Astrocyte of the hippocampus (primary cell): ENCODE results near the gene CFAP20DC.
"Not testable (repeated sequence)": the region's sequence is repeated elsewhere in the genome, so short reads cannot be mapped to it uniquely, and the experiment has no call there.

Source experiments
- DNase-seq: peaks from one replicate; pipeline ENCODE4 v3.0.0; 2011; ENCODE audit warnings: low read depth, low spot score

The CFAP20DC gene

DNA sequence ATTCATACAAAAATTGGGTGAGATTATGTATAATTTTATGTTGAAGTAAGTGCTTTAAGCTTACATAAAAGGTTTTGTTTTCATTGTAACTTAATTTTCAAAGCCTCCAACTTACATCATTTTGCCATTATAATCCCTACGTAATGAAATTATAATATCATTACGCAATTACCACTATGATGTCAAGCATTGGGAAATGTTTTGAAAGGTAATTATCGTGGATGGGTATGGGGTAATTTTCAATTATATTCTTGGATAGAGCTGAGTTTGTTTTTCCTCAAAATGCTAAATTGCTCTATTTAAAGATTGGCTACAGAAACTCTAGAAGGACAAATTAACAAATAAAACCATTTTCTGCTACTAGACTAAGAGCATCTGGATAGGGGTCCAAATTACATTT lies 303.1 kb downstream of the CFAP20DC start:
- DNase-seq = no peak

DNA sequence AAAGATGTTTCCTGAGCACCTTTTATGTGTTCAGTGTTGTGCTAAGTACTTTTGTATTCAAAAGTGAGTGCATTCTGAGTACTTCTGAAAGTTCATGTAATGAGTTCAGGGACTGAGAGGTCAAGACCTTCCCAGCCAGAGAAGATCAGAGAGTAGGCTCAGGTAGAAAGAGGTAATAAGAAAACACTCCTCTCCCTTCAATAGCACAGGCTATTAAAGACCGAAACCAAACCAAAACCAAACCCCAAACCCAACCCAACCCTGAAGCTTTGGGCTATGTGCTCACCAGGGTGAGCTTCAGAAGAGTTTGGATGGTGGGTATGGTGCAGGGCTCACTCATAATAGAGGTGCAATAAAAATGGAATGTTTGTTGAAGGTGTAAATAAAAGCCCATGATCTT lies 306.5 kb downstream of the CFAP20DC start:
- no peak for DNase-seq

DNA sequence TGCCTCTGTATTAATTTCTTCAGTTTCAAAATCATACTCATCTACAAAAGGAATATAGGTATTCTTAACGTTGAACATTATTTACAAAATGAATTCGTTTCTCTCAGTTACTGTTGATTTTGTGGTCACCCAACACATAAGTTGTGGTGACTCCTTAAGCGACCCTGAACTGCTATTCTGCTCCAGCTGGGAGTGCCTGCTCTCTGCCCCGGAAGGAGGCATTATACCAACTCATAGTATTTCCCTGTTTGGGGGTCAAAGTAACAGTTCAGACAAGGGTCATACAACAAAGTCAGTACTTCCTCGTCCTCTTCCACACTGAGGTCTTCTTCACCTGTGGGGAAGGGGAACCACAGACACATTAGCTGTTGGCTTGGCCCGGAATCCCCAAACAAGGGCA lies 307.6 kb downstream of the CFAP20DC start:
- no peak for DNase-seq

DNA sequence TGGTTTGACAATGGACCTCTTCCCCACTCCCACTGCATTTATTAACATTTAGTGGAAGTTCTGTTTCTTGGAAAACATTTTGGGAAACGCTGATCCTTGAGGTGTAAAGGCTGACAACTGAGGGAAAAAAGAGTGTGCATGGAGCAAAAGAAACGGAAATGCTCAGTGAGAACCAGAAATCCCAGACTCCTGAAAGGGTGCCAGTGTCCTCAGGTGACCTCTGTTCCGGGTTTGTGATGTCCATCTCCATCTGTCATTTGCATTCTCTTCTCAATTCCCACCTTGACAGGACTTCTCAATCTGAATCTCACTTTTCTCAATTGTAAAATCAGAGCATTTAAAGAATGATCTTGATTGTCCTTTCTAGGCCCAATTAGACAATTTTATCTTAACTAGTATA lies 312.2 kb downstream of the CFAP20DC start:
- no peak for DNase-seq

DNA sequence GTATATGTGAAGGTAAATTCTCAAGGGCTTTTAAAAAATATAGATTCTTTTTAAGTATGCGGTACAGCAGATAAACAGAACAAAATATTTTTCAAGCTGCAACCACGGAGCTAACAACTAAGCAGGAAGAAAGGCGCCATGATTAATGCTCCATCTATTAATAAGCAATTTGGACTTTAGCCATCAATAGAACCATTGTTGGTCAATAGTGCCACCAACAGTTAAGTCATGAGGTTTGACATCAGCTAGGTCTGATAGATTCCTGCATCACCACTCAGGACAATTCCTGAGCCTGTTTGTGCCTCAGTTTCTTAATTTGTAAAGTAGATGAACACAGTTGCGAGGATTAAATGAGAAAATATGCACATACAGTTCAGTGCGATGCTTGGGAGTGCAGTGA lies 318.2 kb downstream of the CFAP20DC start:
- DNase-seq = no peak

DNA sequence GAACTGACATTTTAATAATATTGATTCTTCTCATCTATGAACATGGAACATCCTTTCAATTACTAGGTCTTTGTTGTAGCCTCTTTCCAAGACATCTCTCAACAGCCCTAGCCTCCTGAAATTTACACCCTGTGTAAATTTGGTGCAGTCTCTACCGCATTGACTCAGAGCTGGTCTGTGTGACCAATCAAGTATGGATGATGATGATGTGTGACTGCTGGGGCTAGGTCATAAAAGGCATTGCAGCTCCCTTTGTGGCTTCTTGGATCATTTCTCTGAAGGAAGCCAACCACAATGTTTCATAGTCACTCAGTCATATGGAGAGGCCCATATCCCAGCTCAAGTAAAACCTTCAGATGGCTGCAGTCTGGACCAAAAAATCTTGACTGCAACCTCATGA lies 321.1 kb downstream of the CFAP20DC start:
- DNase-seq = no peak

DNA sequence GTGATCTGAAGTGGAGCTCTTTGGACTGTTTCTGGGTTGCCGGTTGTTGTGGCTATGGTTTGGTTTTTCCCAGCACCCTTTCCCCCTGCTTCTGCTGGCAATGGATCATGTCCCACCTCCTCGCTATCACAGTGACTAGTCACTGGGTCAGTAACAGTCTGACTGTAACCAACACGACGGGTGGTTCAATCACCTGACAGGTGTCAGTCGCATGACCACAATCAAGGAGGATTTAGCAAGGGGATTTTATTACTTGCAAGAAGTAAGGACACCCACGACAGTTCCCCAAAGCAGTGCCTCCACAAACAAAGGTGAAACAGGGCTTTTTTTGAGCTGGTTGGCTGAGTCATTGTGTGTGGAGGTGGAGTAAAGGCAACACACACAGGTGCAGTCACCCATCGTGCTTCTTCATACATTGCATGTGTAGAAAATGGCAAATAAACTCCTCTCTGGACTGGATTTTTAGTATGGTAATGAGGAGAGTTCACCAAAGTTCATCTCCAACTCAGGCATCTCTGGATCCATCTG lies 324.4 kb downstream of the CFAP20DC start:
- DNase-seq = no peak

DNA sequence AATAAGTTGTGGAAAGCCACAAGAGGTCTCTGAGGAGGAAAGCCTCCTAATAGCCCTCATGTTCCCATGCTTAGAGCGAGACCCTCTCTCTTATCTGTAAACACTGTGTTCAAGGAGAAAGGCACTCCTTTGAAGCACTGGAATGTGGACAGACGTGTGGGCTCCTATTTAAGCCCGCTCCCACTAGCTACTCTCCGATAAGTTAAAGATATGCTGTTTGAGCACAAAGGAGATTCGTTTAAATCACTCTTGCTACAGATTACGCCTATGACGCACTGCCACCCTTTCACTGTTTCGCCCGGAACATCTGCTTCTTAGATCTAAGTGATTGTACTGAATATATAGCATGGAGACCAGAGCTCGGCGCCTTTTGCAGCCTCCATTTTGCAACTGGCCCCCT lies 325.5 kb downstream of the CFAP20DC start:
- no peak for DNase-seq

DNA sequence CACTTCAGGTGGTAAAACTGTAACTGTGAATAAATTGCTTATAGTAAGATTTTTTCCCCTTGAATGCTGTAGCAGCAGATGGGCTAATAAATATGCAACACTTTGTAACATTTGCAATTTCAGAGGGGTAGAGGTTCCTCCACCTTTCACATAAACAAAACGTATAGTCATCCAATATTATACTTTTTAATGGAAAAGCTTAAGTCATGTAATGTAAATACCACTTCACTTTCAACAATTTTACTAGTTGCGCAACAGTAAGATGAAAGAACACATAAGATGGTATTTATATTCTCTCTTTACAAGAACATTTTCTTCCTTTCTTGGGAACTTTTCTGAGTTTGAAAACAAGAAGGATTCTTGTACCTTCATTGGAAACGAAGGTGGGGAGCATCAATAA lies 326.7 kb downstream of the CFAP20DC start:
- DNase-seq = no peak

DNA sequence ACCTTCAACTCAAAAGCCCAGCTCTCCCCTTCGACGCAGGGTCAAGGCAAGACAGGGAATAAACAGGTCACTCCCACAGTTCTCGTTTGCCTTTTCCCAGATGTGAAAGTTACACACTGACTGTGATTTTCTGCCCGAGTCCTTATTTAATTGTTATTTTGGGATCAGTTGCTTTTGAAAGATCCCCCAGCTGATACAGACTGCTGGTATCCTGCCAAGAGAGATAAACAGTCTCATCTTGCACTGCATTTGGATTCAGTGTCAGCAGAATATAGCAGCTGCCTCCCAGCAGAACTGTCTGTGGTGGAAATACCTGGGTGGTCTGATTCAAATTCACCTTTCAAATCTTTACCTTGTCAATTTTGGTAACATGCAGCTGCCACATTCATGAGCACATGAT lies 327.3 kb downstream of the CFAP20DC start:
- no peak for DNase-seq

DNA sequence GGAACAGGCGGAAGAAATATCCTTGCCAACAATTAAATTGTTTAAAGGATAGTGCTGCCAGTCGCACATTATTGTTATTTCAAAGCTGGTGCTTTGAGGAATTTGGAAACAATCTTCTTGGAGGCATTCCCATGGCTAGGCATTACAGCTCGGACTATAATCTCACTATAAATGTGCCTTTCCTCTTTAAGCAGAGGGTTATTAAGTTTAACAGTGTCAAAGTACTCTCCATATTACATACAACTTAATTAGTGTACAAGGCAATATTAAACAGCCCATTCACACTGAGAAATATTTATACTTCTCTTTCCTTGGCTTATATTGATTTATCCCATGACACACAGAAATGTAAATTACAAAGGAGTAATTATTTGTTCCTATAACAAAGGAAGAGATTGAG lies 329.3 kb downstream of the CFAP20DC start:
- DNase-seq = no peak

DNA sequence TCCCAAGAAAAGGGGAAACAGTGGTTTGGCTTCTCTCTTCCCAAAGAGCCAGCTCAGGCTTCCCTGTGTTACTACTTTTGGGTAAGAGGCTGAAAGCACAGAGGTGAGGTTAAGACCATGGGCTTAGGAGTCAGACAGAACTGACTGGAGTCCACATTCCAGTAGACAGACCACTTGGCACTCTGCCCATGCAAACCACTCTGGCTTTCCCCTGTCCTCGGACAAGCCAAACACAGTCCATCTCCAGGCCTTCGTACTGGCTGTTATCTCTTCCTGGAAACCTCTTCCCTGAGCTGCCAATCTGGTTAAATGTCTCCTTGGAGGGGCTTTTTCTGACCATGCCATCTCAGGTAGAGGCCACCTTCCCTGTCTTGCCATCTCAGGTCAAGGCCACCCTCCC lies 330.1 kb downstream of the CFAP20DC start:
- peak; percentile 6 for DNase-seq

DNA sequence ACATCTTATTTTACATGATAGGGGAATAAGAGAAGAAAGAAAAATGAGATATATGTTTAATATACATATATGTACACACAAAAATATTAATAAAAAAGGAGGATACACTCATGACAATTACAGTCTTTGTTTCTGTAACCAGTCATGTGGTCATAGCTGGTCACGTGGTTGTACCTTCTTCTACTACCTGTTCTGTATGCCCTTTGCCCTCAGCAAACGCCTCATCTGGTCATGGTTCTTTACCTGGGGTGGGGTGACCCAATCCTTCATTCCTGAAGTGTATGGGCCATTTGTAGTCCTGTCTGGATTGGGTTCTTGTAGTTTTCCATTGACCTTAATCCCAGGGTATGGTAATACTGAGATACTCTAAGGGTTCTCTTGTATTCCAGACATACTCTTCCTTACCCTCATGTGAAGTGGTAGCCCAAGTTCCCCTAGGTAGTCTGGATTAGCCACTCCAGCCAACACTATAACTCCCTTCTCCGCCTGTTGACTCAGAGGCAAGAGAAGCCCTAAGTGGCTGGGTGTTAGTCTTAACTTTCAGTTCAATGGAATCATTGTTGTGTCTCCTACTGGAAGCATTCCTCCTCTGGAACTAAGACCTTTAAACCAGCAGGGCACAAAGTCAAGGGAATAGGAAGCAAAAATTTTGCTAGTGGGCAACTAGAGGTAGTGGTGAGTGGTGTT lies 336.0 kb downstream of the CFAP20DC start:
- DNase-seq = no peak

DNA sequence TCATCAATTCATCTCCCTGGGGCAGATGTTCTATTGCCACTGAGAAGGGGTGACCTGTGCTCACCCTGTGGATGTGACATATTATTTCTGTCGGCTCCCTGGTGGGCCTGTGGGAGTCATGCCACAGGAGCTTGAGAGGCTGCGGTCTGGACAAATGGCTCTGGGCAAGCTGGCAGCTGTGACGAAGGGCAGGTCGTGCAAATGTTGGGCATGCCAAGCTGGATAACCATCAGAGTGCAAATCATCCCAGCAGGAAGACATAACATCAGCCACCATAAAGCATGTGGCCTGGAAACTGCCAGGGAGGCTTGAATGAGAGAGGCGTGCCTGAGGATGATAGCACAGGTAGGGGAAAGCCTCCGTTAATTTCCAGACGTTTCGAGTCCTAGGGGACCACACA lies 338.0 kb downstream of the CFAP20DC start:
- DNase-seq = no peak

DNA sequence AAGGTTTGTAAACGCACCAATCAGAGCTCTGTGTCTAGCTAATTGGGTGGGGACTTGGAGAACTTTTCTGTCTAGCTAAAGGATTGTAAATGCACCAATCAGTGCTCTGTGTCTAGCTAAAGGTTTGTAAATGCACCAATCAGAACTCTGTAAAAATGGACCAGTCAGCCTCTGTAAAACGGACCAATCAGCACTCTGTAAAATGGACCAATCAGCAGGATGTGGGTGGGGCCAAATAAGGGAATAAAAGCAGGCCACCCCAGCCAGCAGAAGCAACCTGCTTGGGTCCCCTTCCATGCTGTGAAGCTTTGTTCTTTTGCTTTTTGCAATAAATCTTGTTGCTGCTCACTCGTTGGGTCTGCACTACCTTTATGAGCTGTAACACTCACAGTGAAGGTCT lies 340.8 kb downstream of the CFAP20DC start:
- DNase-seq = not testable (repeated sequence)

DNA sequence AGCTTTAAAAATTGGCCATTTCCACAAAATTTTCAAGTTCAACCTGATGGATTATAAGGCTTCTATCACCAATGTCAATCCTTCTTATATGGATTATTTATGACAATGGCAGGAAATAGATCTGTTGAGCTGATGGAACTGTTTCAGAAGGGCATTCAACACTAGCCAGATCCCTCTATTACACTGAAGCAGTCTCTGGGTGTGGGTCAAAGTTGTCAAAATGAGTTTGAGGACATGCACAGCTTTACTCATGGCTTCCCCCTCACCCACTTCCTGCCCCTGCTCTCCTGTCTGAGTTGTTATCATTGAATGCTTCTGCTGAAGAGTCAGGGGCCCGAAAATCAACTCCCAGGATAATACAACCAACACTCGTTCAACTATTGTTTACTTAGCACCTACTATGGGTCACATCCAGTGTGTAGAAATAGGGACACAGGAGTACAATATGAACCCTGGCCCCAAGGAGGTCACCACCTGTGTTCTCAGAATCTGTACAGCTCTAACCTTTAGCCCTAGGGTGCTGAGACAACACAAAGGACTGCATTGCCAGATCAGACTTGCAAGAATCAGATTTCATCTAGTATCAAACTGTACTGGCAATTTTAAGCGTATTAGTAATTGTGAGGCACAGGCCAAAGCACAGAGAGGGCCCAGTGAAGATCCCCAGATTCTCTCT lies 341.6 kb downstream of the CFAP20DC start:
- DNase-seq = no peak

DNA sequence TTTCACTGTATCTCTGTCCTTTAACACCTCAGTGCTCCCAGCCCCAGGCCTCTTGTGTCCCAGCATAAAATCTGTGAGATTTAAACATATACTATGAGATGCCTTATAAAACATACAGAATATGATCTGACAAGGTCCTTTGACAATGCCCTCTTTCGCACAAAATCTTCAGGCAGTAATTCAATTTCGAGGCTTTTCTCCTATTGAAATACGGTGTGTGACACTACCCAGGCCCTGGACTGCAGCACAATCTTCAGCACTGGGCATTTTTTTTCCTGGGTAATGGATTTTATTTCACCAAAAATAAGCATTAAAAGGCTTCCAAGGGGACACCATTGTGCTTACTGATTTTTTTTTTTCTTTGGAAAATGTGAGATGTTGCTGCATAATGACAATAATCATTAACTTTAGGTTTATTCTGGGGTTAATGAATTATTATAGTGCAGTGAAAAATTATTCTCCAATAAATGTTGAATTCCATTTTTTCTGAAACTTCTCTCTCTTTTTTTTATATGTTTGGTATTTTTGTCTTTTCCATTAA lies 342.4 kb downstream of the CFAP20DC start:
- DNase-seq = no peak

DNA sequence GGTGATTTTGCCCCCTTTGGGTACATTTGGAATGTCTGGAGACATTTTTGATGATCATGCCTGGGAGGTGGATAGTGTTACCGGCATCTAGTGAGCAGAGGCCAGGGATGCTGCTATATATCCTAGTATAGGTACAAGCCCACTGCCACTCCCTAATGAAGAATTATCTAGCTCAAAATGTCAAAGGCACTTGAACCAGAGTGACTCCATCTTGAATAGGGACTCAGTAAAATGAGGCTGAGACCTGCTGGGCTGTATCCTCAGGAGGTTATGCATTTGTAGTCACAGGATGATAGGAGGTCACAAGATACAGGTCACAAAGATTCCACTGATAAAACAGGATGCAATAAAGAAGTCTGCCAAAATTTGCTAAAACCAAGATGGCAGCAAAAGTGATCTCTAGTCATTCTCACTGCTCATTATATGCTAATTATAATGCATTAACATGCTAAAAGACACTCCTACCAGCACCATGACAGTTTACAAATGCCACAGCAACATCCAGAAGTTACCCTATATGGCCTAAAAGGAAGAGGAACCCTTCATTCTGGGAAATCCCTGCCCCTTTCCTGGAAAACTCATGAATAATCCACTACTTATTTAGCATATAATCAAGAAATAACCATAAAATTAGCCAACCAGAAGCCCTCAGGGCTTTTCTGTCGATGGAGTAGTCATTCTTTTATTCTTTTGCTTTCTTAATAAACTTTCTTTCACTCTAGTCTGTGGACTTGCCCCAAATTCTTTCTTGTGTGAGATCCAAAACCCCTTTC lies 343.2 kb downstream of the CFAP20DC start:
- no peak for DNase-seq

DNA sequence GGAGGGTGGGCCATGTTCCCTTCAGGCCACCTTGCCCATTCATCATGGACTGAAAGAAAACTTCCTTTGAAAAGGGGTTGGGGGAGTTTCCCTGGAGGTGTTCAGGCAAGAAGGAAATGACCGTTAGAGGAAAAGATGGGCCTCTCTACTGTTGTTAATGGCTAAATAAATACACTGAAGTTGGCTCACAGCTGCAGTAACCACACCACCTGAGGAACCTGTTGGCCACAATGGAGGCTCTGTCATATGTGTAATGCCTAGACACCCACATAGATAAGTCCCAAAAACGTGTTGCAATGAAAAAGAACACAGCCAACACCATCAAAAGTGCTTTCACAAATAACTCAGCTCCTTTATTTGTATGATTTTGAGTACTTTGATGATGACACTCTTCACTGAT lies 345.1 kb downstream of the CFAP20DC start:
- no peak for DNase-seq

DNA sequence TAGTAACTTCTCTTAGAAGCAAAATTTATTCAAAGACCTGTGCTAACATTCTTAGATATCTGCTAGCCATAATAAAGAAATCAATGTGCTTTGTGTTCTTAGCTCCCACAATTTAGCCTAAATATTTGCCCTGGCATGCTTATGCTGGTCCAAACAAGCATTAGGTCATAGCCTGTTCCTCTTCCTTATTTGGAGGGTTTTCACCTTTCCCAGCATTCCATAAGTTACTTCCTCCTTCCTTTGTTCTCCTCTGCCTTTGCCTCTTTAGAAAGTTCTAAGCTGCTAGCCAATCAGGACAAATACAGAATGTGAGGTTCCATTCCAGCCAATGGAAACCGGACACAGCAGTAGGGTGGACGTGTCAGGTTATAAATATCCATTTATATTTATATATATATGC lies 345.5 kb downstream of the CFAP20DC start:
- not testable (repeated sequence) for DNase-seq

DNA sequence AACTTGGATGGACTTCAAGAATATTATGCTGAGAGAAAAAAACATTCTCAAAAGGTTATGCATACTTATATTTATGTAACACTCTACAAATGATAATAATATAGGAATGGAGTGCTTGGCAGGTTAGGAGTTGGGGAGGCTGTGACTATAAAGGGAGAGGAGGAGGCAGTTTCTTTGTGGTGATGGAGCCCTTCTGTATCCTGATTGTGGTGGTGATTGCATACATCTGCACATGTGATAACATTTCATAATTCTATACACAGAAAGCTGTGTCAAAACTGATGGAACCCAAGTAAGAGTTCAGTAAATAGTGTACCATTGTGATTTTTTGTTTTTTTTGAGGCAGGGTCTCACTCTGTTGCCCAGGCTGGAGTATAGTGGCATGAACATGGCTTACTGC lies 351.6 kb downstream of the CFAP20DC start:
- DNase-seq = no peak

DNA sequence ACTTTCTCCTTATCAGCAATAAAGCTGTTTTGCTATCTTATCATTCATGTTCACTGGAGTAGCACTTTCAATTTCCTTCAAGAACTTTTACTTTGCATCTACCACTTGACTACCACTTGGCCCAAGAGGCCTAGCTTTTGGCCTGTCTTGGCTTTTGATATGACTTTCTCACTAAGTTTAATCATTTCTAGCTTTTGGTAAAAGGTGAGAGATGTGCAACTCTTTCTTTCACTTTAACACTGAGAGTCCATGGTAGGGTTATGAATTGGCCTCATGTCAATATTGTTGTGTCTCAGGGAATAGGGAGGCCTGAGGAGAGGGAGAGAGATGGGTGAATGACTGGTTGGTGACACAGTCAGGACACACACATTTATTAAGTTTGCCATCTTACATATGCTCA lies 352.3 kb downstream of the CFAP20DC start:
- DNase-seq = no peak
